Liver (tissue), 9 donors: ENCODE results near the gene PFKFB4. TPM values are rescaled to one million over a fixed set of nuclear protein-coding genes. Genes with fewer than 3 reads are reported as not detected.

Experiments
- DNase-seq: peaks from one replicate; pipeline ENCODE4 v3.0.0-alpha.2; 2017; ENCODE audit warnings: low spot score
- H3K27ac ChIP-seq, 2 donors: one replicate each; pipeline ENCODE4 v1.7.0; 2013; ENCODE audit warnings: inconsistent platforms in 2 of 2, low read length in 2 of 2, control low read depth in 1 of 2, low read depth in 1 of 2, mild to moderate bottlenecking in 1 of 2
- H3K27me3 ChIP-seq, 4 donors: one replicate each; pipeline versions ENCODE4 v1.6.1 to v1.7.0; 2013; ENCODE audit warnings: low read length in 3 of 4, inconsistent platforms in 1 of 4, mild to moderate bottlenecking in 1 of 4, moderate library complexity in 1 of 4; ENCODE audit not compliant: control insufficient read depth in 4 of 4, insufficient read depth in 4 of 4
- H3K36me3 ChIP-seq, 4 donors: one replicate each; pipeline versions ENCODE4 v1.6.1 to v1.7.0; 2013; ENCODE audit warnings: low read length in 3 of 4, mild to moderate bottlenecking in 3 of 4, low read depth in 1 of 4, moderate library complexity in 1 of 4; ENCODE audit not compliant: control insufficient read depth in 4 of 4, insufficient read depth in 3 of 4
- H3K4me1 ChIP-seq, 4 donors: one replicate each; pipeline versions ENCODE4 v1.6.1 to v1.7.0; 2013; ENCODE audit warnings: low read length in 3 of 4, mild to moderate bottlenecking in 3 of 4, moderate library complexity in 1 of 4; ENCODE audit not compliant: control insufficient read depth in 4 of 4, insufficient read depth in 4 of 4
- H3K4me3 ChIP-seq, 3 donors: one replicate each; pipeline versions ENCODE4 v1.6.1 to v1.7.0; 2013; ENCODE audit warnings: low read length in 3 of 3, control low read depth in 1 of 3, low read depth in 1 of 3, mild to moderate bottlenecking in 1 of 3
- H3K9ac ChIP-seq, 2 donors: one replicate each; pipeline ENCODE4 v1.7.0; 2013; ENCODE audit warnings: low read length in 2 of 2, mild to moderate bottlenecking in 2 of 2, moderate library complexity in 2 of 2, control low read depth in 1 of 2, low read depth in 1 of 2
- H3K9me3 ChIP-seq, 4 donors: one replicate each; pipeline versions ENCODE4 v1.6.1 to v1.7.0; 2013; ENCODE audit warnings: low read length in 3 of 4; ENCODE audit not compliant: control insufficient read depth in 4 of 4
- EGR1 ChIP-seq, 2 donors: IDR thresholded peaks; 2 replicates each; pipeline ENCODE4 v1.6.1; 2016 to 2018; ENCODE audit warnings: antibody characterized with exemption in 2 of 2, low read depth in 2 of 2
- FOXA1 ChIP-seq: IDR thresholded peaks from 2 replicates; pipeline ENCODE4 v1.6.1; 2016; ENCODE audit warnings: antibody characterized with exemption
- FOXA2 ChIP-seq: IDR thresholded peaks from 2 replicates; pipeline ENCODE4 v1.6.1; 2016; ENCODE audit warnings: antibody characterized with exemption
- GABPA ChIP-seq, 2 donors: IDR thresholded peaks in 1 of 2; conservative IDR thresholded peaks in 1 of 2; 2 replicates each; pipeline ENCODE4 v1.6.1; 2016; ENCODE audit warnings: antibody characterized with exemption in 2 of 2, mild to moderate bottlenecking in 1 of 2, moderate library complexity in 1 of 2
- HNF4A ChIP-seq, 2 donors: conservative IDR thresholded peaks; 2 replicates each; pipeline ENCODE4 v1.6.1; 2016; ENCODE audit warnings: antibody characterized with exemption in 2 of 2, mild to moderate bottlenecking in 2 of 2
- HNF4G ChIP-seq: IDR thresholded peaks from 2 replicates; pipeline ENCODE4 v1.6.1; 2016; ENCODE audit warnings: antibody characterized with exemption
- JUND ChIP-seq, 2 donors: IDR thresholded peaks; 2 replicates each; pipeline ENCODE4 v1.6.1; 2016; ENCODE audit warnings: antibody characterized with exemption in 2 of 2
- MAX ChIP-seq: IDR thresholded peaks from 2 replicates; pipeline ENCODE4 v1.6.1; 2016; ENCODE audit warnings: antibody characterized with exemption
- NR2F2 ChIP-seq: IDR thresholded peaks from 2 replicates; pipeline ENCODE4 v1.6.1; 2016; ENCODE audit warnings: antibody characterized with exemption
- RAD21 ChIP-seq, 2 donors: IDR thresholded peaks; 2 replicates each; pipeline ENCODE4 v1.6.1; 2016; ENCODE audit warnings: antibody characterized with exemption in 2 of 2, mild to moderate bottlenecking in 2 of 2
- REST ChIP-seq: IDR thresholded peaks from 2 replicates; pipeline ENCODE4 v1.6.1; 2016; ENCODE audit warnings: antibody characterized with exemption, mild to moderate bottlenecking
- RXRA ChIP-seq, 2 donors: IDR thresholded peaks; 2 replicates each; pipeline ENCODE4 v1.6.1; 2017 to 2018; ENCODE audit warnings: antibody characterized with exemption in 2 of 2, mild to moderate bottlenecking in 1 of 2
- SP1 ChIP-seq: IDR thresholded peaks from 2 replicates; pipeline ENCODE4 v1.6.1; 2018; ENCODE audit warnings: antibody characterized with exemption, mild to moderate bottlenecking
- TAF1 ChIP-seq: conservative IDR thresholded peaks from 2 replicates; pipeline ENCODE4 v1.6.1; 2016; ENCODE audit warnings: antibody characterized with exemption, mild to moderate bottlenecking
- YY1 ChIP-seq: IDR thresholded peaks from 2 replicates; pipeline ENCODE4 v1.6.1; 2016; ENCODE audit warnings: antibody characterized with exemption, mild to moderate bottlenecking
- WGBS: extraction: QIAGEN DNeasy Blood & Tissue Kit; methylation state at CpG from one replicate; pipeline ENCODE4 v1.1.7; 2013; 5-methylcytosine and 5-hydroxymethylcytosine counted together
- polyA plus RNA-seq, 2 donors: library from polyadenylated mRNA; stranded (reverse) in 1 of 2; unstranded in 1 of 2; fragments of 200-250 nt in 1 of 2; fragments of >200 nt in 1 of 2; fragmentation: Nextera tagmentation in 1 of 2; extraction: Ambion mirVana in 1 of 2; gene quantifications; one replicate each; pipeline versions ENCODE4 v1.2.1 to v1.2.3, GENCODE V29; 2013 to 2015
- total RNA-seq, 2 donors: library from RNA; depleted of rRNA; stranded (reverse); fragments of >200 nt; gene quantifications; one replicate each; pipeline ENCODE4 v1.2.3, GENCODE V29; 2014
- TF ChIP-seq, protein P1 (sequence below): IDR thresholded peaks from 2 replicates; pipeline ENCODE4 v1.6.1; 2016; ENCODE audit warnings: antibody characterized with exemption
- TF ChIP-seq, protein P2 (sequence below): fragments of 150-350 bp; IDR thresholded peaks from 2 replicates; pipeline ENCODE4 v1.5.1; 2017; ENCODE audit warnings: improper control_type of control experiment, low read depth, low read length; ENCODE audit not compliant: missing input control
- TF ChIP-seq, protein P3 (sequence below): IDR thresholded peaks from 2 replicates; pipeline ENCODE4 v1.6.1; 2016; ENCODE audit warnings: antibody characterized with exemption
- donor health status: healthy.
- donor health status: healthy.
- donor health status: healthy.
- donor health status: healthy.
- donor health status: healthy.

The PFKFB4 gene
- total and polyA plus RNA-seq, 4 donors: 0.46 to 5.3 (median 1.7) TPM

GRCh38 chr3:48538451-48538850 lies 18.2 kb downstream of the PFKFB4 start (continued):
- TF ChIP-seq, protein P1, sequence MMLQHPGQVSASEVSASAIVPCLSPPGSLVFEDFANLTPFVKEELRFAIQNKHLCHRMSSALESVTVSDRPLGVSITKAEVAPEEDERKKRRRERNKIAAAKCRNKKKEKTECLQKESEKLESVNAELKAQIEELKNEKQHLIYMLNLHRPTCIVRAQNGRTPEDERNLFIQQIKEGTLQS: no peak
- TF ChIP-seq RXRA (IDR thresholded peaks at IDR 0.05): no peak
- no peak for TF ChIP-seq SP1
- TF ChIP-seq, protein P2, sequence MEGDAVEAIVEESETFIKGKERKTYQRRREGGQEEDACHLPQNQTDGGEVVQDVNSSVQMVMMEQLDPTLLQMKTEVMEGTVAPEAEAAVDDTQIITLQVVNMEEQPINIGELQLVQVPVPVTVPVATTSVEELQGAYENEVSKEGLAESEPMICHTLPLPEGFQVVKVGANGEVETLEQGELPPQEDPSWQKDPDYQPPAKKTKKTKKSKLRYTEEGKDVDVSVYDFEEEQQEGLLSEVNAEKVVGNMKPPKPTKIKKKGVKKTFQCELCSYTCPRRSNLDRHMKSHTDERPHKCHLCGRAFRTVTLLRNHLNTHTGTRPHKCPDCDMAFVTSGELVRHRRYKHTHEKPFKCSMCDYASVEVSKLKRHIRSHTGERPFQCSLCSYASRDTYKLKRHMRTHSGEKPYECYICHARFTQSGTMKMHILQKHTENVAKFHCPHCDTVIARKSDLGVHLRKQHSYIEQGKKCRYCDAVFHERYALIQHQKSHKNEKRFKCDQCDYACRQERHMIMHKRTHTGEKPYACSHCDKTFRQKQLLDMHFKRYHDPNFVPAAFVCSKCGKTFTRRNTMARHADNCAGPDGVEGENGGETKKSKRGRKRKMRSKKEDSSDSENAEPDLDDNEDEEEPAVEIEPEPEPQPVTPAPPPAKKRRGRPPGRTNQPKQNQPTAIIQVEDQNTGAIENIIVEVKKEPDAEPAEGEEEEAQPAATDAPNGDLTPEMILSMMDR: no peak
- no peak for TF ChIP-seq MAX

DNA sequence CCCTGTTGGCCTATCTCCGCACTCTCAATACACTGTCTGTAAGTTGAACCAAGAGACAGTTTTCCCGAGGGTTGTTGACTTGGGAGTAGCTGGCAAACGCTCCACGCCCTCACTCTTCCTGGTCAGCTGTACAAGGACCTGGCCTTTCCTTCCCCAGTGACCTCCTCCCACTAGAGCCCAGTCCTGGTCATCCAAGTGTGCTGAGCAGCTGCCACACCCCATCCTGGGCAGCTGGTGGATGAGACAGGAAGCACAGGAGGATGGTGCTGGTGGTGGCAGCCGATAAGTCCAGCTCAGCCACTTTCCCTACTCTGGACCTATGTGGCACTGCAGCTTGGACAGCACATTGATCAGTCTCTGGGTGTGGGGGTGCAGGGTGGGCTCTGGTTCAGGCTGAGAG lies 19.8 kb downstream of the PFKFB4 start:
- 89% methylated on average over 5 of the region's 5 CpGs for whole genome bisulfite sequencing

More for the DNA sequence above, 19.8 kb downstream of the PFKFB4 start:
- Histone ChIP-seq H3K9me3 (no peaks in the 10 kb centered on the region), H3K27me3 (no peaks in the 10 kb centered on the region), H3K4me3 (no peak overlapping the region), H3K4me1 (no peaks in the 10 kb centered on the region), H3K9ac (no peak overlapping the region), H3K36me3 (peaks cover 0 to 2% (median 0%) of the 10 kb centered on the region in 4 donors), H3K27ac (no peak overlapping the region)
- no peak for DNase-seq
- TF ChIP-seq REST (no peak), NR2F2 (no peak), RAD21 (IDR thresholded peaks at IDR 0.05) (no peak), TAF1 (no peak), FOXA2 (no peak), HNF4G (no peak), GABPA (IDR thresholded peaks at IDR 0.05 in 1 of 2, conservative IDR thresholded peaks at IDR 0.05 in 1 of 2) (no peak), RXRA (IDR thresholded peaks at IDR 0.05) (no peak), EGR1 (IDR thresholded peaks at IDR 0.05; ENCODE audit: low read depth in 2 of 2) (no peak), HNF4A (conservative IDR thresholded peaks at IDR 0.05) (no peak), SP1 (no peak), MAX (no peak), FOXA1 (no peak), YY1 (no peak), JUND (IDR thresholded peaks at IDR 0.05) (no peak)
- TF ChIP-seq, protein P2: no peak
- TF ChIP-seq, protein P1: no peak
- TF ChIP-seq, protein P3, sequence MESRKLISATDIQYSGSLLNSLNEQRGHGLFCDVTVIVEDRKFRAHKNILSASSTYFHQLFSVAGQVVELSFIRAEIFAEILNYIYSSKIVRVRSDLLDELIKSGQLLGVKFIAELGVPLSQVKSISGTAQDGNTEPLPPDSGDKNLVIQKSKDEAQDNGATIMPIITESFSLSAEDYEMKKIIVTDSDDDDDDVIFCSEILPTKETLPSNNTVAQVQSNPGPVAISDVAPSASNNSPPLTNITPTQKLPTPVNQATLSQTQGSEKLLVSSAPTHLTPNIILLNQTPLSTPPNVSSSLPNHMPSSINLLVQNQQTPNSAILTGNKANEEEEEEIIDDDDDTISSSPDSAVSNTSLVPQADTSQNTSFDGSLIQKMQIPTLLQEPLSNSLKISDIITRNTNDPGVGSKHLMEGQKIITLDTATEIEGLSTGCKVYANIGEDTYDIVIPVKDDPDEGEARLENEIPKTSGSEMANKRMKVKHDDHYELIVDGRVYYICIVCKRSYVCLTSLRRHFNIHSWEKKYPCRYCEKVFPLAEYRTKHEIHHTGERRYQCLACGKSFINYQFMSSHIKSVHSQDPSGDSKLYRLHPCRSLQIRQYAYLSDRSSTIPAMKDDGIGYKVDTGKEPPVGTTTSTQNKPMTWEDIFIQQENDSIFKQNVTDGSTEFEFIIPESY: no peak
